ENCODE results near the gene NEBL. TPM values are rescaled to one million over a fixed set of nuclear protein-coding genes. Genes with fewer than 3 reads are reported as not detected.
A peak's percentile ranks its signal among the peaks of the same experiment; 100 is the strongest.

The NEBL gene
- total RNA-seq, 1 donor from 2014 or later = 26.2 TPM

DNA sequence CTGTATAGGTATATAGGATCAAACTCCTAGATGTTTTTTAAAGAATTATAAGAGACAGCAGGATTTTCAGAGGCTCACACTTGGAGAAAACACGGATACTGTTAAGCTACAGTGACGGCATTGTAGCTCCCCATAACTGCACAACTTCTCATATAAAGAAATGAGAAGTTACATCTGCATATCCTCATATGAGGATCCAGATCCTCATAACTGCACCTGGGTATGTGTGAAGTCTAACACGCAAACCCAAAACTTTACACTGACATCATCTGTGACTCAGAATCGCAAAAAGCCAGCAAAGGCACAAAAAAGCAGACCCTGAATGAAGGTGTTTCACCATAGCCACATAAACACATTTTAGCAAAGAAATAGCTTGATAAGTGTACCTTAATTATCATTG lies 34.1 kb downstream of the NEBL start:
- no peak for DNase-seq

DNA sequence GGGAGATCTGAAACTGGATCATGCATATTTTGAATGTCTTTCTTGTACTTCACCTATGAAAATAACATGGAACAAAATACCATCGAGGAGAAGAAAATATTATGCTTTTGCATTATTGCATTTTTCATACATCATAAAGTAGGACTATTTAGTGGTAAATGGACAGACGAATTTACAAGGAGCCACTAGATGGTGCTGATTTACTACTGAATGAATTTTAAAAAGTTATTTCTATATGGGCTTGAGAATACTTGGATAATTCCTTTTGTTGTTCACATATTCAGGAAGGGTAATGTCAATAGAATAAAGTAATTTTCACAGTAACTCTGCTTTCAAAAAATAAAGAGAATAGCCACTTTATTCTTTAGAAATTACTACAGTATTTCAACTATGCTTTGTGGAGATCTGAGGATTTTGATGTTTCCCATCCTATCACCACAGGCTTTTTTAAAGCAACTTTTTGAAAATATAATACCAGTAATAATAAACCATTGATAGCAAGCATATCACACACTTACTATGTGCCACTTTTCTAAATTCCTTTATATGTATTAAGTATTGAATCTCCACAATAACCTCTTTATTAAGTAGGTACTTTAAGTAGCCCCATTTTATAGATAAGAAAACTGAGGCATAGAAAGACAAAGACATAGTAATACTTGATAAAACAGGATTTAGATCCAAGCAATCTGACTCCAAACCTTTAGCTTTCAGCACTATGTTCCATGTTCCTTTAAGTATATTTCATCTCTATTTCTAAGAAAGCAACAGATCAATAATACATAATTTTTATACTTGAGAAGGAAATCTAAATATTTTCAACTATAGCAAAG lies 38.6 kb downstream of the NEBL start:
- DNase-seq = peak; percentile 67

DNA sequence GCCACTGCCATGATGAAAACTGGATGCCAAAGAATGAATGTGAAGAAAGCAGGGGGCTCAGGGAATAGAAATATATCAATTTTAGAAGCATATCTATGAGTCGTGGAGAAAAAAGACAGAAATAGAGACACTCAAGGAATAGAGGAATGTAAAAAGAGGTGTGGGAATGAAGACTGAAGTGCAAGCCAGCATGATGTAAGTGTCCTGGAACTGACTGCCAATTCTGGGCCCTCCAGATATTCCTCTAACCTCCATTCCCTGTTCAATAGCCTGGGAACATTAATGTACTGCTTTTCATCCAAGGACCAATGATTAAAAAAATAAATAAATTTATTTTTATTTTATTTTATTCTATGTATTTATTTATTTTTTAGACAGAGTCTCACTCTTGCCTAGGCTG lies 40.6 kb downstream of the NEBL start:
- DNase-seq = no peak

- DNase-seq = peak; percentile 65
Measured at GRCh38 chr10:20855398-20856038, 41.6 kb downstream of the NEBL start.

DNA sequence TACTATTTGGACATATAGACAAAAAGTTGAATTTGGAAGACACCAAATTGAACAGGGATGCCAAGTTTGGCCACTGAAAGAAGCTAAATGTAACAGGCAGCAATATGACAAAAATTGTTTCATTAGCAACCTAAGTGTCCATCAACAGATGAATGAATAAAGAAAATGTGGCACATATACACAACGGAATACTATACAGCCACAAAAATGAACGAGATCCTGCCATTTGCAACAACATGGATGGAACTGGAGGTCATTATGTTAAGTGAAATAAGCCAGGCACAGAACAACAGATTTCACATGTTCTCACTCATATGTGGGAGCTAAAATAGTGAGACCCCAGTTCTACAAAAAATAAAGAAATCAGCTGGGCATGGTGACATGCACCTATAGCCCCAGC lies 43.8 kb downstream of the NEBL start:
- no peak for DNase-seq

GRCh38 chr10:20852303-20852702 lies 44.8 kb downstream of the NEBL start:
- DNase-seq = no peak

- DNase-seq = no peak
Measured at GRCh38 chr10:20847512-20847911, 49.6 kb downstream of the NEBL start.

DNA sequence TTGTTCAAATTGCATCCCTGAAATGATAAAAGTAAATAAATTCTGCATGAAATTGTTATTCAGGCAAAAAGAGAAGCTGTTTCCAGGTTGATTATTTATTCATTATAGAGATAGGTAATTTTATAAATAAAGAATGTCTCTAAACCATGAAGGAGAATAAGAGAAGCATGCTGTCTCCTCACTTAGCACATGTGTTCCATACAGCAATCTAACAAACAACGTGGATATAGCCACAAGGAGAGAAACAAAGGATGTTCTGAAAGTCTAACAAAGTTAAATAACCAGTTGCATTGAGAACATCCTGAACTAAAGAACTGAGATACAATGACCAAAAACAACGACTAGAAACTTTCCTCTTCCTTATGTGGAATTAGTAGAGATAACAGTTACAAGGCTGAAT lies 50.8 kb downstream of the NEBL start:
- DNase-seq = no peak

DNA sequence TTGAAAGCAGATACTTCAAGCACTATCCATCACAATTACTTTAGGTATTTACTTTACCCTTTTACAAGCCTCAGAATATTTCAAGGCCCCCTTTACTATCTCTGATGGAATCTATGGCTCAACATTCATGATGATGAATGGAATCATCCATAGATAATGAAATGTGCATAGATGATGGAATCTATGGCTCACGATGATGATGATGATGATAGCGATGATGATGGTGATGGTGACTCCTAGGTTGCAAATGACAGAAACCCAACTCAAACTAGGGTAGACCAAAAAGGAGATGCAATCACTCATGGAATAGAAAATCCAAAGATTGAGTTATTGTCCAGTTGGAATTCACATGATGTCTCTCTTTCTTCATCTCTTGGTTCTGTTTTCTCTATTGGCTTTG lies 55.7 kb downstream of the NEBL start:
- no peak for DNase-seq

DNA sequence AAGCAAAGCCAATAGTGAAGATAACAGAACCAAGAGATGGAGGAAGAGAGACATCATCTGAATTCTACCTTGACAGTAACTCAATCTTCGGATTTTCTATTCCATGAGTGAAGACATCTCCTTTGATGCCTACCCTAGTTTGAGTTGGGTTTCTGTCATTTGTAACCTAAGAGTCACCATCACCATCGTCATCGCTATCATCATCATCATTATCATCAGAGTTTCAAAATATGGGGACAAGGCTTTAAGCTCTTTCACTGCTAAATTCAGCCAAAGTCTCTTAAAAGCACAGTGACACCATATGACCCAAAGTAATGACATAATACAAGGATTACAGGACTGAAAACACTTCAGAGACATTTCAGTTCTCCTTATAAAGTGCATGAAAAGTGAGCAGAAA lies 57.2 kb downstream of the NEBL start:
- no peak for DNase-seq

GRCh38 chr10:20839141-20839540 lies 58.0 kb downstream of the NEBL start:
- no peak for DNase-seq

GRCh38 chr10:20836401-20836800 lies 60.7 kb downstream of the NEBL start:
- no peak for DNase-seq

GRCh38 chr10:20835335-20835734 lies 61.8 kb downstream of the NEBL start:
- DNase-seq = no peak

- no peak for DNase-seq
Measured at GRCh38 chr10:20834825-20835224, 62.3 kb downstream of the NEBL start.

GRCh38 chr10:20822825-20823224 lies 74.3 kb downstream of the NEBL start:
- no peak for DNase-seq

- no peak for DNase-seq
Measured at GRCh38 chr10:20817646-20818045, 79.5 kb downstream of the NEBL start.

- no peak for DNase-seq
Measured at GRCh38 chr10:20817116-20817515, 80.0 kb downstream of the NEBL start.

DNA sequence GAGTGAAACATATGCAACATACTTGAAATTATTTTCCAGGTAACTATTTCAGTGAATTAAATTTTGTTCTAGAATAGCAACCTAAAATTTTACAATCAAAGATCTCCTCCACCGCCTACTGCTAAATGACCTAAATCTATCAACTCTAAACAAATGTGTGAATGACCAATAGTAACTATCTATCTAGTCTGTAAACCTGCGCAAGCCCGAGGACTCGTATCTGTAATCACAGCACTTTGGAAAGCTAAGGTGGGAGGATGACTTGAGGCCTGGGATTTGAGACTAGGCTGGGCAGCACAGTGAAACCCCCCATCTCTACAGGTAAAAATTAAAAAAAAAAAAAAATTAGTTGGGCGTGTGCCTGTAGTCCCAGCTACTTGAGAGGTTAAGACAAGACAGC lies 83.0 kb downstream of the NEBL start:
- DNase-seq = no peak

- DNase-seq = no peak
Measured at GRCh38 chr10:20811131-20811530, 86.0 kb downstream of the NEBL start.

DNA sequence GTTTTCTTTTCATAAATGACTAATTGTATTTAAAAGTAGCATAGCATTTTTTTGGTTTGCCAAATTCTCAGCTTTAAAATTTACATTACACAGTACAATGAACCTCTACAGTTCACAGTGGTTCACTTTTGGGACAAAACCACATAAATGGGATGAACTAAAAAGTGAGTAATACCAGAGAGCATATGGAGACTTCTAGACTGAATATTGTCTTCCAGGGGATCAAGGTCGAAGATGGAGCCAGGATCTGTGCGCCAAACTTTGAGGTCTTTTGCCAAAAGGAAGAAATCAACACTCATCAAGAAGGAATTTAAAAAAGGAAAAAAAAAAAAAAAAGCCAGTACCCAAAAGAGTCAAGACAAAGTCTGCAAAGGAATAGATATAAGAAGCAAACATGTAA lies 87.5 kb downstream of the NEBL start:
- no peak for DNase-seq

GRCh38 chr10:20806487-20806886 lies 90.6 kb downstream of the NEBL start:
- DNase-seq = peak; percentile 41

GRCh38 chr10:20797290-20797689 lies 99.8 kb downstream of the NEBL start:
- no peak for DNase-seq

- DNase-seq = no peak
Measured at GRCh38 chr10:20795391-20795790, 101.7 kb downstream of the NEBL start.

- no peak for DNase-seq
Measured at GRCh38 chr10:20785174-20785573, 111.9 kb downstream of the NEBL start.
